T47D (cell line): ENCODE data around the gene WARS2.
A peak's percentile ranks its signal among the peaks of the same experiment; 100 is the strongest.
"Not testable (repeated sequence)": the region's sequence is repeated elsewhere in the genome, so short reads cannot be mapped to it uniquely, and the experiment has no call there.

Experiments
- DNase-seq, 2 experiments: peaks; one replicate each; pipeline versions ENCODE4 v3.0.0 to v3.0.0-alpha.2; 2011 to 2012; ENCODE audit warnings: low read depth in 1 of 2, low spot score in 1 of 2
- JUND ChIP-seq: IDR thresholded peaks from 2 replicates; pipeline ENCODE4 v1.6.1; 2012; ENCODE audit warnings: low read depth
- in situ Hi-C: cut with HindIII; loops from 2 replicates; pipeline ENCODE4 v1.10.0; 2016; ENCODE audit warnings: low sequenced_read_pairs, low pct_unique_long_range_greater_than_20kb

Gene WARS2

DNA sequence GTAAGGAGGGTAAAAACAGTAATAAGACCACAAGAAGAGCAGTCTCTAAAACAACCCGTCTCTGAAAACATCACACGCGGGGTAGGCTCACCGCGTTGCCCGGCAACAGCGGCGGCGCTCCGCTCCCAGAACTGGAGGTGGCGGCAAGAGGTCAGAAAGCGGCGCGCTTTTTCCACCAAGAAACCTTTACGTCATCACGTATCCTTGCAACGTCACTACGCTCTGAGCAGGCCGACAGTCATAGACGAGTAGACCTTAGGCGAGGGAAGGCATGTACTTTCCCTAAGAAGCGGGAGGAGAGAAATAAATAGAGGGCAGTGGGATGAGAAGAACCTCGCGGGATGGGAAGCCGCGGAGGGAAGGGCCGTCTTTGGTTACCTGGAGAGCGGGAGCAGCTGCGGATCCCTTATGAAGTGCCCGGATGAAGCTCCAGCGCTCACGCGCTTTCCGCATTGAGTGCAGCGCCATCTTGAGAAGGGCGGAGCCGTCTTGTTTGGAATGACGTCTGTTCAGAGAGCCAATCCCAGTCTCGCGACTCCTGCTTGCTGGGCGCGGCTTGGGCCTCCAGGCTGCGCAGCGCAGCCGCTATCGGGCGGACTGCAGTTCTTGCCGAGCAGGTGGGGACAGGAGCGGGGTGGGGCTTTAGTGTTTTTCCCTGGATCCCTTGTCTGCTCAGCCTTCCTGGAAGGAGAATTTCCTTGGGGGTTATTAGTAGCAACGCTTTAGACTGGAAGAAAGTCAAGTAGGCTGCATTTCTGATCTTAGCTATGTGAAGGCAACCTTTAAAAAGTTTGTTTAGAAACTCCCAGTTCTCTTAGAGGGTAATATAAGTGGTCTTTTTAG lies at the start of gene WARS2:
WARS2 (minus strand) TSS at position 477 of the 843 bp plus-strand sequence; CDS start at position 468, 9 bp downstream.
- no peak for TF ChIP-seq JUND
- in situ Hi-C loops, result no loop called here
- peak; percentile 55 to 97 for DNase-seq

GRCh38 chr1:119188926-119189325 lies 48.5 kb upstream of the WARS2 start:
- TF ChIP-seq JUND, result no peak
- DNase-seq, result no peak
- in situ Hi-C loops, result no loop called here

- no peak for TF ChIP-seq JUND
- in situ Hi-C loops, result no loop called here
- DNase-seq, result no peak
Measured at GRCh38 chr1:119187416-119187815, 47.0 kb upstream of the WARS2 start.

- in situ Hi-C loops, result no loop called here
- TF ChIP-seq JUND, result no peak
- DNase-seq, result no peak
Measured at GRCh38 chr1:119186471-119186870, 46.0 kb upstream of the WARS2 start.

DNA sequence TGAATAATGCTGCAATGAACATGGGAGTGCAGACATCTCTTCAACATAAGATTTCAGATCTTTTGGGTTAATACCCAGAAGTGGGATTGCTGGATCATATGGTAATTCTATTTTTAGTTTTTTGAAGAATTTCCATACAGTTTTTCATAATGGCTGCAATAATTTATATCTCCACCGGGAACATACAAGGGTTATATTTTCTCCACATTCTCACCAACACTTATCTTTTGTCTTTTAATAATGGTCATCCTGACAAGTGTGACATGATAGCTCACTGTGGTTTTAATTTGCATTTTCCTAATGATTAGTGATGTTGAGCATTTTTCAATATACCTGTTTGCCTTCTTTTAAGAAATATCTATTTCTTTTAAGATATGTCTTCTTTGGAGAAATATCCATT lies 44.5 kb upstream of the WARS2 start:
- DNase-seq, result no peak
- TF ChIP-seq JUND, result no peak
- in situ Hi-C loops, result no loop called here

DNA sequence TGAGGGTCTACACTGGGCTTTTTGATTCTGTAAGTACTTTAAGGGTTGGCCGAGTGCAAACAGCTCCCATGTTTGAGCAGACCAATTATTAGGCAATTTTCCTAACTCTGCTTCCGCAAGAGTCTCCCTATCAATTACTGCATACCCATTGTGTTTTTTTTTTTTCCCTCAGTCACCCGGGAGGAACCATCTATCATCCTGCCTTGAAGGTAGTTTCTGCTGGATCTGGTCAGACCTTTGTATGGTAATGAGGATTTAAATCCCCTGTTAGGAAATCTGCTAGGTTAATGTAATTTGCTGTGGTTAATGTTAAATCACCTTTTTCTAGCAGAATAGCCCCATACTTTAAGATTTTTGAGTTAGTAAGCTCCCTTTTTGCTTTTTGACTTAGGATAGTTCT lies 40.8 kb upstream of the WARS2 start:
- no peak for TF ChIP-seq JUND
- in situ Hi-C loops, result no loop called here
- no peak for DNase-seq

GRCh38 chr1:119179051-119179450 lies 38.6 kb upstream of the WARS2 start:
- DNase-seq, result no peak
- in situ Hi-C loops, result no loop called here
- TF ChIP-seq JUND, result no peak

DNA sequence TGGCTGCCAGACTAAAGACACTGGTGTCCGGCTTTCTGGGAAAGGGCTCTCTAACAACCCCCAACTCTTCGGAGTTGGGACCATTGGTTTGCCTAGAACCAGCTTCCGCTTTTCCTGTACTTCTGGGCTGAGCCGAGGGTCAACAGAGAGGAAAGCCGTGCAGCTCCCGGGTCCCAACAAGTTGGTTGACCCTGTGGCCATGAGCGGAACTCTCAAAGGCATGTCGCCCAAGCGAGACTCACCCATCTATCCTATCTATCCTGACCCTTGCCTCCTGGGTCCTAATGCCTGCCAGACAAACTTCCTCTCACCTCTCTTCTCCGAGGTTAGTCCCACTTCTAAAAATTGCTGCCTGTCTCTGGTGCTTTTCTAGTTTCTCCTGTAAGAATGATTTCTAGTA lies 32.5 kb upstream of the WARS2 start:
- DNase-seq, in situ Hi-C loops: not testable (repeated sequence)

DNA sequence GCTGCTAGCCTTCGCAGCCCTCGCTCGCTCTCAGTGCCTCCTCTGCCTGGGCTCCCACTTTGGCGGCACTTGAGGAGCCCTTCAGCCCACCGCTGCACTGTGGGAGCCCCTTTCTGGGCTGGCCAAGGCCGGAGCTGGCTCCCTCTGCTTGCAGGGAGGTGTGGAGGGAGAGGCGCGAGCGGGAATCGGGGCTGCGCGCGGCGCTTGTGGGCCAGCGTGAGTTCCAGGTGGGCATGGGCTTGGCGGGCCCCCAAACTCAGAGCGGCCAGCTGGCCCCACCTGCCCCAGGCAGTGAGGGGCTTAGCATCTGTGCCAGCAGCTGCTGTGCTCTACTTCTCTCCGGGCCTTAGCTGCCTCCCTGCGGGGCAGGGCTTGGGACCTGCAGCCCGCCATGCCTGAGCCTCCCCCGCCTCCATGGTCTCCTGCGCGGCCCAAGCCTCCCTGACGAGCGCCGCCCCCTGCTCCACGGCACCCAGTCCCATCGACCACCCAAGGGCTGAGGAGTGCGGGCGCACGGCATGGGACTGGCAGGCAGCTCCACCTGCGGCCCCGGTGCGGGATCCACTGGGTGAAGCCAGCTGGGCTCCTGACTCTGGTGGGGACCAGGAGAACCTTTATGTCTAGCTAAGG lies 31.0 kb upstream of the WARS2 start:
- in situ Hi-C loops, DNase-seq: not testable (repeated sequence)

DNA sequence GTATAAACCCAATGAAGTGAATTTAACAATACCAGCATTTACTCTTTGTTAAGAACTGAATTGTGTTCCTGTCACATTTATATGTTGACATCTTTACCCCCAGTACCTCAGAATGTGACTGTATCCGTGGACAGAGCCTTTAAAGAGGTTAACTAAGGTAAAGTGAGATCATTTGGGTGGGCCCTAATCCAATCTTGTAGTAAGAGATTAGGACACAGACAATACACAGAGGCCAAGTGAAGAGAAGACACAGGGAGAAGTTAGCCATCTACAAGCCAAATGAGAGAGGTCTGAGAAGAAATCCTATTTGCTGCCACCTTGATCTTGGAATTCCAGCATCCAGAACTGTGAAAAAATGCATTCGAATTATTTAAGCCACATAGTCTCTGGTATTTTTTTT lies 22.9 kb upstream of the WARS2 start:
- in situ Hi-C loops, result no loop called here
- no peak for DNase-seq
- TF ChIP-seq JUND, result no peak

DNA sequence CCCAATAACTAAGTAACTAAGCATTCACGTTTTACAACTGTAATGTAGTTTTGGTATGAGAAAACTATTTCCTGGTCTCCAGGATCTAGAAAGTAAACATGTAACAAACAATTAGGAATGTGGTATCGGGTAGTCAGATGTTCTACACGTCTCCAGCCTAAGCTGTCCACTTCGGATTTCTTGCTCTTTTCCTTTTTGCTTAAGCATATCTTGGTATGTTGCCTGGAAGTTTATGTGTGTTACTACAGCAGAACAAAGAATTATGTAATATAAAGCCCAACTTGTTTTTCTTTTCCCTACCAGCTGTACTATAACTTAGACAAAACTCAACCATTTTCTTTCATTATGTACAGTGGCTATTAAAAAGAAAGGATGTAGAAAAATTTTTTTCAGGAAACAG lies 20.4 kb upstream of the WARS2 start:
- in situ Hi-C loops, result no loop called here
- no peak for TF ChIP-seq JUND
- peak; percentile 18 to 21 for DNase-seq

- no peak for TF ChIP-seq JUND
- in situ Hi-C loops, result no loop called here
- DNase-seq, result peak in 1 of 2 experiments; percentile 3
Measured at GRCh38 chr1:119160409-119160808, 20.0 kb upstream of the WARS2 start.

GRCh38 chr1:119159966-119160365 lies 19.5 kb upstream of the WARS2 start:
- in situ Hi-C loops, result no loop called here
- no peak for DNase-seq

More at GRCh38 chr1:119159966-119160365, 19.5 kb upstream of the WARS2 start:
- no peak for TF ChIP-seq JUND
